ENCODE measurements around the gene TEDDM1. TPM values are rescaled to one million over a fixed set of nuclear protein-coding genes. Genes with fewer than 3 reads are reported as not detected.
"Not testable (repeated sequence)": the region's sequence is repeated elsewhere in the genome, so short reads cannot be mapped to it uniquely, and the experiment has no call there.

Gene TEDDM1
- total RNA-seq, 1 donor from 2014 or later, result not detected

DNA sequence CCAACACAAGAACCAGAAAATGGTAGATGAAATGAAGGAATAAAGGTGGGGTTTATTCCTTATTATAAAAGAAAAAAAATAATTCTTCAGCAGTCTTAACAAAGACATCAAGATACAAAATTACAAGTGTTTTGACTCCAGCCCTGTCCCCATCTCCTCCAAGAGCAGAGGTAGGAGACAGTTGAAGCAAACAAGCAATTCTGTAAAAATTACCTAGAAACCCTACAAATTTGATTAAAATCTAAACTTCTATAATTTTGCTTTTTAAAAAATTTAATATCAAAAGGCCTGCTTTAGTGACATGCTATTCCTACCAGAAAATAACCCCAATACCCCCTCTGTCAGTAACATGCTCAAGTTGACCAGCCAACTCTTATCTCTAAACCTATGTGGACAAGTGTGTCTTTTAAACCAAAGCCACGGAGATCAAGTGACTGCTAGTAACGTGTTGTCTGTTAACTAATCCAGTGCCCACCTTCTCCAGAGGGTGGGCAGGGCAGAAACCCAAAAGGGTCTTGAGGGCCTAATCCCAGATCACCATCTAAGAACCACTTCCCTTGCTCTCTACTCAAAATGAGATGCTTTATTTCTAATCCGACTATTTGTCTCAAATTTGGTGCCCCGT lies 17.3 kb downstream of the TEDDM1 start:
- intact Hi-C loops (cut with micrococcal nuclease), result no loop called here
- H3K36me3 Mint-ChIP-seq (ENCODE audit: low read depth), result peaks cover 58% of the 10 kb centered on the region
- no peak overlapping the region for H3K4me3 Mint-ChIP-seq
- no peaks in the 10 kb centered on the region for H3K9me3 Mint-ChIP-seq
- peaks cover 12% of the 10 kb centered on the region for H3K4me1 Mint-ChIP-seq
- H3K27me3 Mint-ChIP-seq, result no peaks in the 10 kb centered on the region
- H3K27ac Mint-ChIP-seq, result no peak overlapping the region
- DNase-seq, result no peak

DNA sequence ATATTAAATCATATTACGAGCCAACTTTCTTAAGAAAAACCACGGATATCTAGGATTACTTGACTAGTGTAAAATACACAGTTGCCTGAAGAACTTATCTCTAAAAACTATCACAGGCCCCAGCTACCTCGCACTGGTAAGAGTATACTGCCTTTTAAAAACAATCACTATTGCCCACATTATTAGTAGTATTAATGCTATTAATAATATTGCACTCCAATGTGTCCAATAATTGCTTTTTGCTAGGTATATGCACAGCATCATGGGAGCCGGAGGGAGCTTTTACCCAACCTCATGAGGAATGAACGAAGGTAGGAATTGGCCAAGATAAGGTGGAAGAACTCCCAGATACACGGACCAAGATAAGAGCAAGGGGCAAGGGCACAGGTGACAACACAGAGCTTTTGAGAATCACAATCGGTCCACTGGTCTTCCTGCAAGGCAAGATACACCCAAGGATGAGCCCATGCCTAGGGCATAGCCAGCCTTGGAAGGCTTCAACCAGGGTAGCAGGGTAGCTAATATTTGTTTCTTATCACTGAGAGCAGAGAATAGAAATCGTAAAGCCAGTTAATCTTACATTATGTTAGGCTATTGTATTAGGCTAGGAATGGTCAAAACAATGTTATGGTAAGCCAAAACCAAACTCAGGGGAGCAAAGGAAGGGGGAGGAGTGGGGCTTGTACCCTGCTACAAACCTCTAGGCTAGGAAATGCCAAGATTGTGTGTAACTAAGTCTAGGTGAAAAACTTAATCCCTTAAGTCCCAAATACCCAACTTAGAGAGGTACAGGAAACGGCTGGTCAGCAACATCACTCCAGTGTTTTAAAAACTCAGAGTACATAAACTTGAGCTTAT lies 18.3 kb downstream of the TEDDM1 start:
- Mint-ChIP-seq H3K4me1 (peaks cover 9% of the 10 kb centered on the region), H3K36me3 (ENCODE audit: low read depth) (peaks cover 51% of the 10 kb centered on the region), H3K9me3 (no peaks in the 10 kb centered on the region), H3K27ac (no peak overlapping the region), H3K4me3 (no peak overlapping the region), H3K27me3 (no peaks in the 10 kb centered on the region)
- DNase-seq, result no peak
- intact Hi-C loops (cut with micrococcal nuclease), result no loop called here

DNA sequence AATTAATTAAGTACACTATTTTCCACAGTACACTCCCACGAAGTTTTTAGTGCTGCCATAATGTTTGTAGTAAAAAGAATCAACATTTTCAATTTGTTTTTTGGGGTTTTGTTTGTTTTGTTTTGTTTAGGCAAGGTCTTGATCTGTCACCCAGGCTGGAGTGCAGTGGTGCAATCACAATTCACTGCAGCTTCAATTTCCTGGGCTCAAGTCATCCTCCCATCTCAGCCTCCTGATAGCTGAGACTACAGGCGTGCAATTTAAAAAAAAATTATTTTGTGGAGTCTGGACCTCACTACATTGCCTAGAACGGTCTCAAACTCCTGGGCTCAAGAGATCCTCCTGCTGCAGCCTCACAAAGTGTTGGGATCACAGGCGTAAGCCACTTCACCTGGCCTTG lies 20.3 kb downstream of the TEDDM1 start:
- H3K36me3 Mint-ChIP-seq (ENCODE audit: low read depth), result peaks cover 33% of the 10 kb centered on the region
- intact Hi-C loops (cut with micrococcal nuclease), result no loop called here
- H3K4me3 Mint-ChIP-seq, result no peak overlapping the region
- H3K4me1 Mint-ChIP-seq, result peaks cover 4% of the 10 kb centered on the region
- DNase-seq, result no peak
- H3K27me3 Mint-ChIP-seq, result no peaks in the 10 kb centered on the region
- H3K9me3 Mint-ChIP-seq, result no peaks in the 10 kb centered on the region
- H3K27ac Mint-ChIP-seq, result no peak overlapping the region

DNA sequence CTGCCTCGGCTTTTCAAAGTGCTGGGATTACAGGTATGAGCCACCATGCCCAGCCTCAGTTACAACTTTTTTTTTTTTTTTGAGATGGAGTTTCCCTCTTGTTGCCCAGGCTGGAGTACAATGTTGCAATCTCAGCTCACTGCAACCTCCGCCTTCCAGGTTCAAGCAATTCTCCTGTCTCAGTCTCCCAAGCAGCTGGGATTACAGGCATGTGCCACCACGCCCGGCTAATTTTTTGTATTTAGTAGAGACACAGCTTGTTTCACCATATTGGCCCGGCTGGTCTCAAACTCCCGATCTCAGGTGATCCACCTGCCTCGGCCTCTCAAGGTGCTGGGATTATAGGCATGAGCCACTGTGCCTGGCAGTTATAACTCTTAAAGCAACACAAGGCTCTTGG lies 20.7 kb downstream of the TEDDM1 start:
- H3K27me3 Mint-ChIP-seq; H3K9me3 Mint-ChIP-seq; H3K4me1 Mint-ChIP-seq; DNase-seq; H3K27ac Mint-ChIP-seq; H3K4me3 Mint-ChIP-seq; intact Hi-C loops (cut with micrococcal nuclease): not testable (repeated sequence)
- peaks cover 29% of the 10 kb centered on the region for H3K36me3 Mint-ChIP-seq (ENCODE audit: low read depth)

DNA sequence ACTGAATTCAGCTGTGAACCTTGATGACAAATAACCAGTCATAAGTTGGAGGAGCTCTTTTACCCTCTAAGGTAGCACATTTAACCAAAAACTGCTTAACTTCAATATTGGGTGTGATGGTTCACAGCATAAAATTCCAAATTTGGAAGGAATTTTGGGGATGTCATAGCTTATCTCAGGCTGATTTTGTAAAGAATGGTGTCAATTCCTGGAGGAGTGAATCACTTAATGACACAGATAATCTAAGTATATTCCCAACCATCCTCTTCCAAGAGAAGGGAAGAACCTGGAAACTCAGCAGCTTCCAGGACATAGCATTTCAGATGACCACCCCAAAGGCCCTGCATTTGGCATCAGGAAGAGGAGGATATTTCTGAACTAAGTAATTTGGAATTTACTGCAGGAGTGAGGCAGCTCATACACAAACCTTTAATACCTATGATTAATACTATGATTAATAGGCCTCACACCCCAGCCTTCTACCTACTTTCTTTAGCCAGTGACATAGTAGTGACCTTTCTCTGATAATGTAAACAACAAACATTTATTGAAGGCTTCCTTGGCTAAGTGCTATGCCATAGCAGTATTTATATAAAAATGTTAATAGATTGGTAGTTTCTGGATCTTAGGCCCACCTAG lies 23.4 kb downstream of the TEDDM1 start:
- intact Hi-C loops (cut with micrococcal nuclease), result no loop called here
- peaks cover 2% of the 10 kb centered on the region for H3K4me1 Mint-ChIP-seq
- DNase-seq, result no peak
- H3K27ac Mint-ChIP-seq, result no peak overlapping the region
- H3K36me3 Mint-ChIP-seq (ENCODE audit: low read depth), result peaks cover 5% of the 10 kb centered on the region
- no peak overlapping the region for H3K4me3 Mint-ChIP-seq
- no peaks in the 10 kb centered on the region for H3K9me3 Mint-ChIP-seq
- no peaks in the 10 kb centered on the region for H3K27me3 Mint-ChIP-seq

DNA sequence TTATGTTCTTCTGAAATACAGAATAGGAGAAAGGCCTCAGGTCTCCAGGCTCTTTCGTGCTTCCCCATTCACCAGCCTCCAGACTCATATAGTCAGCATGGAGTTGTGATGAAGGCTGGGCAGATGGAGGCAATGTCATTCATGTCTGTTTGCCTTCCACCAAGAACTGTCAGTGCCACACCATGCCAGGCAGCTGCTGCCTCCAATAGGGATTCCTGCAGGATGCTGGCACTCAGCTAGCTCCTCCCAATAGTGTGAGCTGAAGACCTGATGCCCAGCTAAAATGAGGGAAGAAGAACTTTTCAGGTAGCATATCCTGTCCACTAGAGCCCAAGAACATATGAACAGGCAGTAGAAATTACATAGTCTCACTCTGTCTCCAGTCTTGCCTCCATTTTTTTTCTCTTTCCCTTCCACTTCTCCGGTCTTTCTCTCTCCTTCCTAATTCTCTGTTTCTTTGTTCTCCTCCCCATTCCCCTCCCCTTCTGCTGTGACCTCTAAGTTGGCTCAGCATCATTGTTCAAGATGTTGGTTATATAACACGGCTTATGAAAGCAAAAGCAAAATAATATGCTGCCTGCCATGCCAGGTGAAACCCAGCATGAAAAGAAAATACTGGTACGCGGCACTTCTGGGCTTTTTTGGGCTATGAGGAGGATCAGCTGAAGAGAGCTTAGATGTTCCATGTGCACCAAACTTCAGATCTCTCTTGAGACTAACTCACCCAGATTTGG lies 26.2 kb downstream of the TEDDM1 start:
- DNase-seq, result no peak
- Mint-ChIP-seq H3K9me3 (no peaks in the 10 kb centered on the region), H3K36me3 (ENCODE audit: low read depth) (no peaks in the 10 kb centered on the region), H3K4me1 (no peaks in the 10 kb centered on the region), H3K27me3 (peaks cover 2% of the 10 kb centered on the region), H3K27ac (no peak overlapping the region), H3K4me3 (no peak overlapping the region)
- intact Hi-C loops (cut with micrococcal nuclease), result no loop called here

DNA sequence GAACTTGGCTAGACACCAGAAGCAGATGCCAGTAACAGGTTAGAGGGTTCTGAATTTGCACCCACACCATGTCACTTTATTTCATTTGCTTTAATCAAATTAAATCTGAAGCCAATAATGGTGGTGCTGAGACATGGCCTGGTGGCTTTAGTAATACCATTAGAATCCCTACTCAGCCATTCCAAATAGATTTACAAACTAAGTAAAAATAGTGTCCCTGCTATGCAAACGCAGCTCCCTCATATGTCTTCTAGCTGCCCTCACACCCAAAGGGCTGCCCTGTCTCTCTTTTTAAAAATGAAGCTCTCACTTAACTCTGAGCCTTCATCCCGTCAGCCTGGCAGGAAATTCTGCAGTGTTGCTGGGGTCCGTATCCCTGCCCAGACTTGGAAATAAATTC lies 29.9 kb downstream of the TEDDM1 start:
- Mint-ChIP-seq H3K4me3 (no peak overlapping the region), H3K4me1 (no peaks in the 10 kb centered on the region), H3K27me3 (peaks cover 20% of the 10 kb centered on the region), H3K9me3 (no peaks in the 10 kb centered on the region), H3K36me3 (ENCODE audit: low read depth) (no peaks in the 10 kb centered on the region), H3K27ac (no peak overlapping the region)
- no peak for DNase-seq
- intact Hi-C loops (cut with micrococcal nuclease), result no loop called here

DNA sequence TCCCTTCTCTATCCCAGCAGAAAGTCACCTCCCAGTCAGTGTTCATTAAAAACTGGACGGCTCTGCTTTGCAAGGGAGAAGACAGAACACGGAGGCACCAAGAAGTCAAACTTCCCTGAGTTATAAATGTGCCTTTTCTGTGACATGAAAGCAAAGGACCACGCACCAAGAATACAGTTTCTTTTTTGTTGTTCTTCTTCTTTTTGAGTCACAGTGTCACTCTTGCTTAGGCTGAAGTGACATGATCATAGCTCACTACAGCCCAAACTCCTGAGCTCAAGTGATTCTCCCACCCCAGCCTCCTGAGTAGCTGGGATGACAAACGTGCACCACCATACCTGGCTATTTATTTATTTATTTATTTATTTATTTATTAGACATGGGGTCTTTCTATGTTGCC lies 31.6 kb downstream of the TEDDM1 start:
- intact Hi-C loops (cut with micrococcal nuclease), result no loop called here

DNA sequence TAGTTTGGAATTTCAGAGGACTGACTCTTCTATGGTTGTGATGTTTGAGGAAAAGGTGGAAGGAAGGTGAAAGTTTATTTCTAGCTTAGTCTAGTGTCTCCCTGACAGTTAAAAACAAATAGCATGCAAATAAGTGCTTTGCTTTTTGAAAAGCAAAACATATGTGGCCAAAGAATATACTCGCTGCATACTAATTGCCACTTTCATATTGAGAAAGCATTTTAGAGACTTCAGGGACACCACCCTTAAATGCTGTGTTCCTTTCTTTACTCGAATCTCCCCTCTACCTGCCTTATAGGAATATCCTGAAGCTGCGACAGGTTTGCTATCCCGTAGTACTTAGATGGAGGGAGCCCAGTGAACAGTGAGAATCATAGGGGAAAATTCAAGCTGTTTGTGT lies 32.1 kb downstream of the TEDDM1 start:
- no peak overlapping the region for H3K27ac Mint-ChIP-seq
- no peaks in the 10 kb centered on the region for H3K9me3 Mint-ChIP-seq
- H3K4me3 Mint-ChIP-seq, result no peak overlapping the region
- H3K27me3 Mint-ChIP-seq, result peaks cover 21% of the 10 kb centered on the region
- H3K4me1 Mint-ChIP-seq, result no peaks in the 10 kb centered on the region
- DNase-seq, result no peak
- intact Hi-C loops (cut with micrococcal nuclease), result no loop called here
- H3K36me3 Mint-ChIP-seq (ENCODE audit: low read depth), result no peaks in the 10 kb centered on the region

More for the DNA sequence above, 31.6 kb downstream of the TEDDM1 start:
- Mint-ChIP-seq H3K4me1 (no peaks in the 10 kb centered on the region), H3K9me3 (no peaks in the 10 kb centered on the region), H3K27me3 (peaks cover 21% of the 10 kb centered on the region), H3K4me3 (no peak overlapping the region), H3K36me3 (ENCODE audit: low read depth) (no peaks in the 10 kb centered on the region), H3K27ac (no peak overlapping the region)
- no peak for DNase-seq

DNA sequence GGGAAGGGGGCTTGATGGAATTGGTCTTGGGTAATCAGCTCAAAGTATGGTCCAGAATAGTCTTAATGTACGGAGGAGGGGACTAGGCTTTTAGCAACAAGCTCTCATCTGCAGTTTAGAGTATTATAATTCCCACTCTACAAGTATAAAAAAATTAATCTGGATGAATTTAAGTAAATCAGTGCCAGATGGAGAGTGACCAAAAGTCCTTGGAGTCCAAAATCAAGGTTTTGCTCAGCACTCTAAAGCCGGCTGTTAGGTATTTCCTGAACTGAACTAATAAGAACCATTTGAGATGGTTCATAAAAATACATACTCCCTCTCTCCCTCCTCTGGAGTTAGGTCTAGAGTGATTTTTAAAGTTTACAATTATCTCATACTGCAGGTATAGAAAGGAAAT lies 32.5 kb downstream of the TEDDM1 start:
- DNase-seq, result no peak
- H3K9me3 Mint-ChIP-seq, result no peaks in the 10 kb centered on the region
- intact Hi-C loops (cut with micrococcal nuclease), result no loop called here
- H3K27me3 Mint-ChIP-seq, result peaks cover 21% of the 10 kb centered on the region
- H3K27ac Mint-ChIP-seq, result no peak overlapping the region
- H3K4me3 Mint-ChIP-seq, result no peak overlapping the region
- H3K36me3 Mint-ChIP-seq (ENCODE audit: low read depth), result no peaks in the 10 kb centered on the region
- H3K4me1 Mint-ChIP-seq, result no peaks in the 10 kb centered on the region

DNA sequence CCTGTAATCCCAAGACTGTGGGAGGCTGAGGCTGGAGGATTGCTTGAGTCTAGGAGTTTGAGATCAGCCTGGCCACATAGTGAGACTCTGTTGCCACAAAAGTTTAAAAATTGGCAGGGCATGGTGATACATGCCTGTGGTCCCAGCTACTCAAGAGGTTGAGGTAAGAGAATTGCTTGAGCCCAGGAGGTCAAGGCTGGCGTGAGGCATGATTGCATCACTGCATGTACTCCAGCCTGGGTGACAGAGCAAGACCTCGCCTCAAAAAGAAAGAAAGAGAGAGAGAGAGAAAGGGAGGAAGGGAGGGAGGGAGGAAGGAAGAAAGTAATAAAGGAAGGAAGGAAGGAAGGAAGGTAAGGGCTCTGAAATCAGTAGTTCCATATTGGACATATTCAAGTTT lies 33.9 kb downstream of the TEDDM1 start:
- Mint-ChIP-seq H3K4me3 (no peak overlapping the region), H3K4me1 (no peaks in the 10 kb centered on the region), H3K9me3 (no peaks in the 10 kb centered on the region), H3K27me3 (peaks cover 21% of the 10 kb centered on the region), H3K36me3 (ENCODE audit: low read depth) (no peaks in the 10 kb centered on the region), H3K27ac (no peak overlapping the region)
- no peak for DNase-seq
- intact Hi-C loops (cut with micrococcal nuclease), result no loop called here

DNA sequence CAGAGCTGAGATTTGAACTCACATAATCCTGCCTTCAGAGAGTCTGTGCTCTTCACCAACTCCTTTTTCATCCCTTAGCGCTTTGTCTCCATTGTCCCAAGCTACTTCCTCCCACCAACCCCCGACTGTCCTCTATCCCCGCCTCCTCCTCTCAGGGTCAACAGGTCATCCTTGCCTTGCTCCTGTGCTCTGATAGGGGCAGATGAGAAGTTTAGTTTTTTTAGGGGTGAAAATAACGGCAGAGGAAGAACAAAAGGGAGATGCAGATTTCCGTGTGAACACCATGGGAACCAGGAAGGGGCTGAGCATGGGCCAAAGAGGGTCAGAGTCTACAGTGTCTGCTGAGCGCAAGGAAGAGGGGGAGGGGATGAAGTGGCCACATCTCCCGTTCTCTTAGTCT lies 40.8 kb downstream of the TEDDM1 start:
- Mint-ChIP-seq H3K27ac (no peak overlapping the region), H3K36me3 (ENCODE audit: low read depth) (no peaks in the 10 kb centered on the region), H3K27me3 (peaks cover 15% of the 10 kb centered on the region), H3K4me3 (no peak overlapping the region), H3K9me3 (no peaks in the 10 kb centered on the region), H3K4me1 (no peaks in the 10 kb centered on the region)
- intact Hi-C loops (cut with micrococcal nuclease), result no loop called here
- no peak for DNase-seq

DNA sequence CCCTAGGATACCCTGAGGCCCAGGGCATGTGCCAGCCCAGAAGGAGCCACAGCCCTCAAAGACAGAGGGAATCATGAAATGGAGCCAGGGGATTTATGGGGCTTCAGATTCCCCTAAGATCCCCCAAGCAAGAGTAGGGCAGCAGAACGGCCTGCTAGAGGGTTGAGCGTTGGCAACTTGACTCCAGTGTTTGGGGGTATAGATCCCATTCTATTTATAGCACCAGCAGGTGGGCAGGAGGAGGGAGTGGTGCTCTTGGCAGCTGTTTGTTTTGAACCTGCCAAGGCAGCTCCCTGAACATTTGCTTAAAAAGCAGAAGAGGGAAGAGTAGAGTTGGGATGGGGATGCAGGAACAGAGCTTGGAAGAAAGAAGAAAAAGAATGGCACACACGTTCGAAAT lies 42.6 kb downstream of the TEDDM1 start:
- intact Hi-C loops (cut with micrococcal nuclease), result no loop called here
- H3K27ac Mint-ChIP-seq, result no peak overlapping the region
- H3K9me3 Mint-ChIP-seq, result no peaks in the 10 kb centered on the region
- H3K4me3 Mint-ChIP-seq, result no peak overlapping the region
- peaks cover 15% of the 10 kb centered on the region for H3K27me3 Mint-ChIP-seq
- no peak for DNase-seq
- H3K4me1 Mint-ChIP-seq, result no peaks in the 10 kb centered on the region
- H3K36me3 Mint-ChIP-seq (ENCODE audit: low read depth), result no peaks in the 10 kb centered on the region

DNA sequence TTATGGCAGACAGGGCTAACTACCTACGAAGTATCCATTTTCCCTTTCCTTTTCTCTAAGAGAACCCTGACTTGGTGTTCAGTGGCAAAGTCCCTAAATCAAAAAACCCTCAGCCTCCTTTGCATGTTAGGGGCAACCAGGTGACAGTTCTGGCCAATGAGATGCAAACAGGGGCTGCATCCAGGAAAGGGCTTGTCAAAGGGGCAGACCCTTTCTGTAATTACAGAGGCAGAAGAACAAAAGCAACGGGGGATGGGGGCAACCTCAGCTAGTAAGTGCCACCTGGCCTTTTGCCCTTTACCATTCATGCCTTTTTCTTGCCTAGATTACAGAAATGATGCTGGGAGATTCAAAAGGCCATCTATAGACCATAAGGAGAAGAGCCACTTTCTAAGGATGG lies 43.3 kb downstream of the TEDDM1 start:
- no peaks in the 10 kb centered on the region for H3K9me3 Mint-ChIP-seq
- no peaks in the 10 kb centered on the region for H3K36me3 Mint-ChIP-seq (ENCODE audit: low read depth)
- peaks cover 15% of the 10 kb centered on the region for H3K27me3 Mint-ChIP-seq
- H3K4me3 Mint-ChIP-seq, result no peak overlapping the region
- DNase-seq, result no peak
- intact Hi-C loops (cut with micrococcal nuclease), result no loop called here
- H3K27ac Mint-ChIP-seq, result no peak overlapping the region
- no peaks in the 10 kb centered on the region for H3K4me1 Mint-ChIP-seq

Data from activated CD4-positive, alpha-beta T cell treated with anti-CD3 and anti-CD28 coated beads, Interleukin-2, amount 10 ng/mL, durations not matched to agents 24 days and 14 days (primary cell).